ENCODE data around the gene UNC13C.

Gene UNC13C

GRCh38 chr15:54120949-54121463, 142.8 kb downstream of the UNC13C start:
- DNase-seq, result no peak

DNA sequence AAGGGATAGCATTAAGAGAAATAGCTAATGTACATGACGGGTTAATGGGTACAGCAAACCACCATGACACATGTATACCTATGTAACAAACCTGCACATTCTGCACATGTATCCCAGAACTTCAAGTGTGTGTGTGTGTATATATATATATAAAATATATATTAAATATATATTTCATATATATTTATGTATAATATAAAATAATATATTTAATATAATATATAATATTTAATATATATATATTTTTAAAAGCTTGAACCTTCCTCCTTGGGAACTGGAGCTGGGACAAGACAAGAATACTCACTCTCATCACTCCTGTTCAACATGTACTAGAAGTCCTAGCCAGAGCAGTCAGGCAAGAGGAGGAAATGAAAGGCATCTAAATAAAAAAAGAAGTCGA, 149.3 kb downstream of the UNC13C start:
- no peak for DNase-seq

- no peak for DNase-seq
Measured at GRCh38 chr15:54131410-54131809, 153.2 kb downstream of the UNC13C start.

DNA sequence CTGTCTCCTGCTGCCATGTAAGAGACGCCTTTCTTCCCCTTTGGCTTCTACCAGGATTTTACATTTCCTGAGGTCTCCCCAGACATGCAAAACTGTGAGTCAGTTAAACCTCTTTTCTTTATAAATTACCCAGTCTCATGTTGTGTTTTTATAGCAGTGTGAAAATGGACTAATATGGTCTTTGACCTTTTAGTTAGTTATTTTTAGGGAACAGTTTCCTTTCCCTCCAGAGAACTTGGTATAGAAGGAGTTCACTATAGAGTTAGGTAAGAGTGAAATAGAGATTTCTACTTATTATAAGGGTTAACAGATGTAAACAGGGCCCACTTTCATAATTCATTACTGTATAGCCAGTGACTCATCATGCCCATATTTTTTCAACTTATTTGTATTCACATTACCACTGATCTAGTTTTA, 170.9 kb downstream of the UNC13C start:
- DNase-seq, result no peak

DNA sequence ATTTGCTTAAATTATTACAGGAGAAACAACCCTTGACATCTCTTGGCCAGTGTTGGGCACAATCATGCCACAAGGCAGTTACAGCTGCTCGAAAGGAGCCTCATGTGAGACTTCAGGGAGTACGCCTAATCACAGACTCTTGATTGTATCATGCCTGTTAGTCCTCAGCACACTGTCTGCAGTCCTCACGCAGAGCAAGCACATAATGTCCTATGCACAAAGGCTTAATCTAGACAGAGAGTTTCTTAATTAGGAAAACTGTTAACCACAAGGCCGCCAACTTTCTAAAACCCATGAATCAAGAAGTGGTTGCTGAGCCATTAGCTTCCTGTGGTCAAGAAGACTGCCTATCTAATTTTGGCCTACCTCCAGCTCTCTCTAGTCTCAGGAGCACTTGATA, 172.0 kb downstream of the UNC13C start:
- no peak for DNase-seq

DNA sequence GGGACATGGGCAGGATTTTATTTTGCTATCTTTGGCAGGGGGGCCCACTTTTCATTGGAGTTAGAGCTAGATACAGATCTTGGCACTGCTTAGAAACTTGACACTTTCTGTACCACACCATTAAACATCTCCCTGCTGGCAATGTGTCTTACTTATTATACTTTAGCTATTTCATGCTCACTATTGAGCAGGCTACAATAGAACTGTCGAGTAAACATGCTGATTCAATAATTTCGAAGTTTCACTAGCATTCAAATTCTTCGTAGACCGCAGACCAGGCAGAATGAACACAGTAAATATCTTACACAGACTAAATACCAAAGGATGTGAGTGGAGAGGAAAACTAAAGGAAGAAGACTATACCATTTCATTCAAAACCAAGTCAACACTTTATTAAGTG, 180.8 kb downstream of the UNC13C start:
- DNase-seq, result no peak

DNA sequence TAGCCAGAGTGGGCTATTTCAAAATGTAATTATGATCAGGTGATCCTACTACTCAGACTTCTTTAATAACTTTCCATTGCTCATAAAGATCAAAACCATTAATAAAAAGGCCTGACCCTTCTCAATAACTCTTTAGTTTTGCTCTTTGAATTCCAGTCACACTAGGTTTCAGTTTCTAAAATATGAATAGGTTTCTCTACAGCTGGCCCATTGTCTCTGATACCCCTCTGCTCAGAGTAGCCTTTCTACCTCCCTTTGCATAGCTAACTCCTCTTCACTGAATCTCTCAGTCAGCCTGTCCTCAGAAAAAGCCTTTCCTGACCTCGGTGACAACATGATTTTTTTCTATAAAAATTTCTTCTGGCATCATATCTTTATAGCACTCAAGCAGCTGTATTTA, 209.1 kb downstream of the UNC13C start:
- no peak for DNase-seq

GRCh38 chr15:54197995-54198394, 219.8 kb downstream of the UNC13C start:
- DNase-seq, result no peak

- no peak for DNase-seq
Measured at GRCh38 chr15:54206586-54207321, 228.5 kb downstream of the UNC13C start.

- no peak for DNase-seq
Measured at GRCh38 chr15:54208786-54209185, 230.5 kb downstream of the UNC13C start.

GRCh38 chr15:54212635-54213034, 234.4 kb downstream of the UNC13C start:
- DNase-seq, result no peak

DNA sequence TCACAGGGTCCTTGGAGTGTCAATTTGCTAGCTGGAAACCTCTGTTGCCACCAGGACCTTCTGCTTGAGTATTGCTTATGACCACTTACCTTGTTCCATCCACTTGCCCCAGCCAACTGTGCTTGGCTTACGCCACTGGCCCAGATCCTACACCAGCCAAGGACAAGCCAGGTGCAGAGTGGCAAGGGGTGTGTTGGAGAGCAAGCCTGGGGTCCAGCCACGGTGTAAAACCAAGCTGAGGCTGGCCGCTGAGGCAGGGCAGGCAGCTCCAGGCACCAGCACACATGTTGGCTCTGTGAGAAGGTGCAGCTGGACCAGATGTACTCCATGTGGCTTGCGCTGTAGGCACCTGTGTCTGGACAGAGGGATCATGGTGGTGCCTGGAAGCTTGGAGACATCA, 248.2 kb downstream of the UNC13C start:
- DNase-seq, result no peak

- DNase-seq, result no peak
Measured at GRCh38 chr15:54227569-54227968, 249.3 kb downstream of the UNC13C start.

DNA sequence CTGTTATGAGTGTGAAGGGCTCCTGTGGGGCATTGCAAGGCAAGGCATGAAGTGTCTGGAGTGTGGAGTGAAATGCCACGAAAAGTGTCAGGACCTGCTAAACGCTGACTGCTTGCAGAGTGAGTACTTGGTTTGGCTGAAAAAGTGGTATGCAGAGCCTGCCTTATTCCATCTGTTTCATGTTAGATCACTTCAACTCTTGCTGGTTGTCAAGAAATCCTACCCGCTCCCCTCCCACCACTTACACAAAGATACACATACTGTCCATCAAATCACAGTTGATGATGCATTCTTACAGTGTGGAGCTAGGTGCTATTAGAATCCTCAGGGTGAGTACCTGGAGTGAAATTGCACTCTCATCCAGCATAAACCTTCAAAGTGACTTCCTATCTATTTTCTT, 272.1 kb downstream of the UNC13C start:
- DNase-seq, result no peak

DNA sequence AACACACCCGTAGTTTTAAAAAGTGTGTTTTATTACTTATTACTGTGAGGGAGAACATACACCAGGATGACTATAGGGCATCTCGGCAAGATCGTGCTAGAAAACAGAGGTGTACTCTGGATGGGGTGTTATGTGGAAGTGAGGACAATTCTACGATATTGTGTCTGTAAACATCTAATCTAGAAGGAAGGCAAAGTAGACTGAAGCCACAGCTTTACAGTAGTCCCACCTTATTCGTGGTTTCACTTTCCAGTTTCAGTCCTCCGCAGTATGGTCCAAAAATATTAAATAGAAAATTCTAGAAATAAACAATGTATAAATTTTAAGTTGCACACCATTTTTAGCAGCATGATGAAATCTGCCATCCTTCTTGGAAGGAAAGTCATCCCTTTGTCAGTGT, 277.9 kb downstream of the UNC13C start:
- no peak for DNase-seq

DNA sequence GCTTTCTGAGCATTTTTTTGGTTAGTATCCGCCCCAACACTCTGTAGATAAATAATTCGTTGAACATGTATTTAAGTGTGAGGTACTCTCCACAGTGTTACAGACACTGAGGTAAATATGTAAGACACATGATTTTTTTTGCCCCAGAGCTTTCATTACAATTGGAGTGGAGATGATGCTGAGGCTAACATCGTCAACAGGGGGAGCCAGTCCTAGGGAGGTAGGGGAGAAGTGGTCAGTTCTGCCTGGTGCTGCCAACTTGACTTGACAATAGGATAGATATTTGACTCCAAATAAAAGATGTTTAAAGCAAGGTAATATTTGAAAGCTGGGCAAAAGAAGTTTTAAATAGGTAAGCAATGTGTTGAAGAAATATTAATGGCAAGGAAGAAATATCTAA, 295.7 kb downstream of the UNC13C start:
- no peak for DNase-seq

DNA sequence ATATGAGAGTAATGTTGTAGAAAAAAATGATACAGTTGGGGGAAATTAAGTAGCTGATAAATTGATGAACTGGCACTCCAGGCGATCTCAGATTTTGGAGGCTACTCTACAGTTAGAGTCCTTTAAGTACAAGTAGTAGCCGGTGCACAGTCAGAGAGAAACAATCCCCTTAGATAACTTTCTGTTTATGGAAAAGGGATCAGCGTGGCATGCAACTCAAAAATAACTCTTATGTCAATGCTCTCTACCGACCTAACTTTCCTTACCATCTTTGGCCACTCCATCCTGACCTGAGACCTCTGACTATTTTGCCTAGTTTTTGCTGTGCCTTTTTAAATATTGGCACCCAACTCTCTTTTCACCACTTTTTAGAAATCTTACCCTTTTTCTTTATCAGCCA, 299.6 kb downstream of the UNC13C start:
- no peak for DNase-seq

DNA sequence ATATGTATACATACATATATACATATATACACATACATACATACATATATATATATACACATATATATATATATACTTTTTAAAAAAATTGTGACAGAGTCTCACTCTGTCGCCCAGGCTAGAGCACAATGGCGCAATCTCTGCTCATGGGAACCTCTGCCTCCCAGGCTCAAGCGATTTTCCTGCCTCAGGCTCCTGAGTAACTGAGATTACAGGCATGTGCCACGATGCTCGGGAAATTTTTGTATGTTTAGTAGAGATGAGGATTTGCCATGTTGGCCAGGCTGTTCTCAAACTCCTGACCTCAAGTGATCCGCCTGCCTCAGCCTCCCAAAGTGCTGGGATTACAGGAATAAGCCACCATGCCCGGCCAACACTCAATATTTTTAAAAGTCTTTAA, 302.5 kb downstream of the UNC13C start:
- no peak for DNase-seq

DNA sequence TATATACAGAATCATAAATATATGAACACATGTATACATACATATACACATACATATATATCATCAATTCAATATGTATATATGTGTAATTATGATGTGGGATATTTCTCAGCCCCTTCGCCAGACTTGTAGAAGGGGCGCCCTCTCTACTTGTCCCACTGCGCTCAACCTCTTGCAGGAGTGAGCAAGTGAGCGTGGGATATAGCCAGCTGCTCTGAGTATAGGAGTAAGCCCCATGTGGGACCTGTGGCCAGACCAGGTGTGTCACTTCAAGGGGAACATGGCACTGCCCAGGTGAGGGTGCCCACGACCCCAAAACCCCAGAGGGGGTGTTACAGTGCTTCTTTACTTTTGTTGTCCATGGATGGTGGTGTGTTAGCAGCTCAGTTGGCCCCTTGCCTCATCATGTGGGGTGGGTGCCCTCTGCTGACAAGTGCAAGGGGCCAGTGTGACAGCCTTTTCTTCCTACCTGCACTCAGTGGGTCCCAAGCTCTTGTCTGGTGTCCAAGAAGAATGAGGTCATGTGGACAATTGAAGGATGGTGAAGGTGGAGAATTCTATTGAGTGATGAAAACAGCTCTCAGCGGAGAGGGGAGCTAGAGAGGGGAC, 304.1 kb downstream of the UNC13C start:
- DNase-seq, result no peak

DNA sequence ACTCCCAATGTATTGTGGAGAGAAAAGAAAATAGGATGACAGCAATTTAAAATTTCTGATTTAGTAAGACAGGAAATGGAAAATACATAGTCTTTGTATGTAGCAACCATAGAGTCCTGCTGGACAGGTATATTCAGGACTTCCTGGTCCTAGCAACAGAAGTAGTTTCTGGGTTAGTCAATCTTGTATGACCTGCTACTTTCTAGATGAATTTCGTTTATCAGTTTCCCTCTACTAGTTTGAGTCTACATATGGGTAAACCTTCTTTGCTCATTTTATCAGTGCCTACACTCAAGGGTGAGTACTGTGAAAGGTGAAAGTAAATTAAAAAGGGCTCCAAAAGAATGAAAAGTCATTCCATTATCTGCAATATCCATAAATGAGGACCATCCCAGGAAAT, 309.8 kb downstream of the UNC13C start:
- no peak for DNase-seq

DNA sequence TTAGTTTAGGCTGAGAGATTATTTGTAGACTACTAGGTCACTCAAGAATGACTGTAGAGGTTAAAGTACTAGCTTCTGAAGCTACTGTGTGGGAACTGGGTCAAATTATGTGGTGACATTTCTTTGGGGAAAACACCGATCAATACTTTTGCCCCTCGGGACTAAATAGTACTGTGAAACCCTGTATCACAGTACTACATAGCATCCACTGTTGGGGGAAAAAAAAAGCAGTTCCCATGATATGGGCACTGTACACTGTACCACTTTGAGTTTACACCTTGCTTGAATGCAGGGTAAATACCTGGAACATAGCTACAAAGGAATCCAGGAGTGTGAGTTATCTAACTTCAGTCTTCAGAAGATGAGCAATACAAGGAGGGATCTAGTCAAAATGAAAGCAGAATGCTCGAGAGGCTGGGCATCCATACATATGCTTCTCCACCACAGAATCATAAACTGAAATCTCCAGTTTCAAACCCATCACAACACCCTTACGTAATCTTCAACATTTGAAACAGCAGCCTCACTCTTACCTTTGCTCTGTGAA, 311.4 kb downstream of the UNC13C start:
- no peak for DNase-seq

DNA sequence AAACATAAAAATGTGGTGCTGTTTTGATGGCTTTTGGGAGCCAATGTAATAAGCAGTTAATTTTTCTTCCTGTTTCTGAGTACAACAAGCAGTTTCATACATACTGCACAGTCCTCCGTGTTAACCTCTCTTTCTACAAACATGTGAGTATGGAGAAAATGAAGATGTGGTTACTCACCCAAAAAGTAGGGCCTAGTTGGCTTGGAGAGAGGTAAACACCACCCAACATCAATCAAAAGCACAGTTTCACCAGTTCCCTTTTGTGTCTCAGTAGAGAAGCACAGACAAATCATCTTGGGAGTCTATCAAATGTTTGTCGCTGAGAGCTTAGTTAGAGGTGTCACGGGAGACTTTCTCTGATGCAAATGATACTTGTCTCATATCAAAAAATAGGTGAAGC, 320.2 kb downstream of the UNC13C start:
- DNase-seq, result no peak

DNA sequence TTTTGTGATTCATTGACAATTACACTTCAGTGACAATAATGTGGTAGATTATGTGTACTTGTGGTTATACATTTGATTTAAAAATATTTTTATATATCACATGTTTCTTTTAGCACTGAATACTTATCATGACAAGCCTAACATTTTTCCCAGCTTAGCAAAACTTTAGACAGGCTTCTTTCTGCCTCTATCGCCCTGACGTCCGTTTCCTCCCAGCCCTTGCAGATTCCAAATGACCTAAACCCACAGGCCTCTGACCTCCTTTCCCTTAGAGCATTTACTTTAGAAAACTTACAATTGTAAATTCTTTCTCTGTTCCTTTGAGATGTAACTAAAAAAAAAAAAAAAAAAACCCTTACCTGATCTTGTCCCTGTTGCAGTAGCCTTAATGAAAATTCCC, 326.1 kb downstream of the UNC13C start:
- no peak for DNase-seq

- DNase-seq, result no peak
Measured at GRCh38 chr15:54305138-54305537, 326.9 kb downstream of the UNC13C start.

Data from NCI-H524 treated with DMSO at 0.1 percent for 48 hours (cell line).